OCI-LY1 (cell line): ENCODE data around the gene OR1S1.

Experiments
- H2AFZ ChIP-seq: fragments of 200-600 bp; sonication (generic), shearing (Covaris generic); 2 replicates; pipeline ENCODE4 v1.6.0; 2014; ENCODE audit warnings: antibody characterized with exemption, mild to moderate bottlenecking, low read length
- H3F3A ChIP-seq: fragments of 200-600 bp; sonication (generic), shearing (Covaris generic); 2 replicates; pipeline ENCODE4 v1.6.0; 2014; ENCODE audit warnings: mild to moderate bottlenecking, antibody characterized with exemption, low read length, moderate library complexity; ENCODE audit not compliant: insufficient read depth
- H3K27ac ChIP-seq: fragments of 200-600 bp; sonication (generic); 2 replicates; pipeline ENCODE4 v1.5.1; 2014; ENCODE audit warnings: low read length, mixed run types, mild to moderate bottlenecking, low read depth; ENCODE audit not compliant: poor library complexity, severe bottlenecking
- H3K27me3 ChIP-seq: fragments of 200-600 bp; sonication (generic); 2 replicates; pipeline ENCODE4 v1.6.0; 2014; ENCODE audit warnings: antibody characterized with exemption, mild to moderate bottlenecking, low read length, moderate library complexity; ENCODE audit not compliant: insufficient read depth
- H3K36me3 ChIP-seq: fragments of 200-600 bp; sonication (generic); 2 replicates; pipeline ENCODE4 v1.6.1; 2014; ENCODE audit warnings: mild to moderate bottlenecking, antibody characterized with exemption, low read length, moderate library complexity, mixed read lengths; ENCODE audit not compliant: insufficient read depth
- H3K4me1 ChIP-seq: fragments of 200-600 bp; sonication (generic); 2 replicates; pipeline ENCODE4 v1.5.1; 2014; ENCODE audit warnings: mild to moderate bottlenecking, low read length, moderate library complexity; ENCODE audit not compliant: insufficient read depth, severe bottlenecking
- H3K4me2 ChIP-seq: fragments of 200-600 bp; sonication (generic), shearing (Covaris generic); 2 replicates; pipeline ENCODE4 v1.6.1; 2014; ENCODE audit warnings: low read length
- H3K4me3 ChIP-seq: fragments of 200-600 bp; sonication (generic); 2 replicates; pipeline ENCODE4 v1.5.1; 2014; ENCODE audit warnings: low read length, low read depth, mild to moderate bottlenecking, mixed read lengths; ENCODE audit not compliant: poor library complexity, severe bottlenecking
- H3K79me2 ChIP-seq: fragments of 200-600 bp; shearing (Covaris generic); 2 replicates; pipeline ENCODE4 v1.6.1; 2016; ENCODE audit warnings: mixed run types, low read length, mixed read lengths; ENCODE audit not compliant: insufficient read depth
- H3K9ac ChIP-seq: fragments of 200-600 bp; sonication (generic), shearing (Covaris generic); 2 replicates; pipeline ENCODE4 v1.6.1; 2014; ENCODE audit warnings: mild to moderate bottlenecking, low read length, mixed read lengths
- H3K9me2 ChIP-seq: fragments of 200-600 bp; sonication (generic), shearing (Covaris generic); 2 replicates; pipeline ENCODE4 v1.6.1; 2014; ENCODE audit warnings: low read depth, mild to moderate bottlenecking, low read length, mixed read lengths
- H3K9me3 ChIP-seq: fragments of 200-600 bp; shearing (Covaris generic); 2 replicates; pipeline ENCODE4 v1.6.1; 2014; ENCODE audit warnings: low read length, mixed read lengths
- H4K20me1 ChIP-seq: fragments of 200-600 bp; sonication (generic), shearing (Covaris generic); 2 replicates; pipeline ENCODE4 v1.6.0; 2016; ENCODE audit warnings: mild to moderate bottlenecking, low read length; ENCODE audit not compliant: insufficient read depth
- CTCF ChIP-seq: fragments of 200-600 bp; sonication (generic), shearing (Covaris generic); IDR thresholded peaks from 2 replicates; pipeline ENCODE4 v1.5.1; 2017; ENCODE audit warnings: mild to moderate bottlenecking, antibody characterized with exemption, low read length, moderate library complexity, mixed read lengths
- EZH2 ChIP-seq: fragments of 200-600 bp; sonication (generic), shearing (Covaris generic); IDR thresholded peaks from 2 replicates; pipeline ENCODE4 v1.8.0; 2017; ENCODE audit warnings: borderline replicate concordance, mixed run types, mild to moderate bottlenecking, antibody characterized with exemption, low read length, moderate library complexity, mixed read lengths

The OR1S1 gene

GRCh38 chr11:58195939-58196338, 16.6 kb upstream of the OR1S1 start:
- TF ChIP-seq EZH2 (no peak), CTCF (no peak)
- H3K4me2 ChIP-seq: no peak overlapping the region
- H3F3A ChIP-seq: no peaks in the 10 kb centered on the region
- no peaks in the 10 kb centered on the region for H3K27me3 ChIP-seq
- H3K27ac ChIP-seq: no peak overlapping the region
- H3K4me3 ChIP-seq: no peak overlapping the region
- H3K79me2 ChIP-seq: no peaks in the 10 kb centered on the region
- 0 out of 2 replicates have a peak, but pooled peaks cover 3% of the 10 kb centered on the region for H3K9me3 ChIP-seq
- no peak overlapping the region for H2AFZ ChIP-seq
- no peaks in the 10 kb centered on the region for H3K9me2 ChIP-seq
- H4K20me1 ChIP-seq: no peaks in the 10 kb centered on the region
- H3K4me1 ChIP-seq: no peaks in the 10 kb centered on the region
- H3K9ac ChIP-seq: no peak overlapping the region
- no peaks in the 10 kb centered on the region for H3K36me3 ChIP-seq

GRCh38 chr11:58199271-58199670, 13.2 kb upstream of the OR1S1 start:
- no peaks in the 10 kb centered on the region for H3K79me2 ChIP-seq
- H3K9ac ChIP-seq: no peak overlapping the region
- H3K4me1 ChIP-seq: no peaks in the 10 kb centered on the region
- no peak overlapping the region for H3K27ac ChIP-seq
- H3F3A ChIP-seq: no peaks in the 10 kb centered on the region
- no peak overlapping the region for H2AFZ ChIP-seq
- no peaks in the 10 kb centered on the region for H3K36me3 ChIP-seq
- no peaks in the 10 kb centered on the region for H4K20me1 ChIP-seq
- no peaks in the 10 kb centered on the region for H3K9me2 ChIP-seq
- H3K9me3 ChIP-seq: 0 out of 2 replicates have a peak, but pooled peaks cover 3% of the 10 kb centered on the region
- TF ChIP-seq EZH2: no peak
- no peak for TF ChIP-seq CTCF
- no peaks in the 10 kb centered on the region for H3K27me3 ChIP-seq
- no peak overlapping the region for H3K4me3 ChIP-seq
- no peak overlapping the region for H3K4me2 ChIP-seq

GRCh38 chr11:58204042-58204441, 8.5 kb upstream of the OR1S1 start, which contains the start of gene OR1S2:
Gene OR1S2 (minus strand): TSS chr11:58204142. CDS start chr11:58204142, 0 bp downstream.
- no peak within 1 kb of the TSS for H3K27ac ChIP-seq
- no peaks in the 10 kb centered on the region for H3K9me2 ChIP-seq
- no peaks in the 10 kb centered on the region for H3K9me3 ChIP-seq
- H3K79me2 ChIP-seq: no peaks in the 10 kb centered on the region
- no peaks in the 10 kb centered on the region for H3K36me3 ChIP-seq
- H3K4me1 ChIP-seq: no peaks in the 10 kb centered on the region
- no peaks in the 10 kb centered on the region for H3K27me3 ChIP-seq
- H2AFZ ChIP-seq: no peak within 1 kb of the TSS
- no peak within 1 kb of the TSS for H3K4me2 ChIP-seq
- TF ChIP-seq CTCF: no peak
- TF ChIP-seq EZH2: no peak
- no peaks in the 10 kb centered on the region for H3F3A ChIP-seq
- H3K9ac ChIP-seq: no peak within 1 kb of the TSS
- no peak within 1 kb of the TSS for H3K4me3 ChIP-seq
- no peaks in the 10 kb centered on the region for H4K20me1 ChIP-seq
